ENCODE data around the gene TIMM9.
A peak's percentile ranks its signal among the peaks of the same experiment; 100 is the strongest.
"Not testable (repeated sequence)": the region's sequence is repeated elsewhere in the genome, so short reads cannot be mapped to it uniquely, and the experiment has no call there.

TIMM9 gene

GRCh38 chr14:58398495-58398894, 28.8 kb downstream of the TIMM9 start:
- DNase-seq (ENCODE audit: low read depth): no peak

- no peak for DNase-seq (ENCODE audit: low read depth)
Measured at GRCh38 chr14:58397156-58397555, 30.2 kb downstream of the TIMM9 start.

GRCh38 chr14:58395812-58396788, 31.2 kb downstream of the TIMM9 start, which contains the start of gene TOMM20L:
Gene TOMM20L, plus strand, starts transcription at chr14:58395930. Its CDS starts 28 bp downstream, at chr14:58395958.
- DNase-seq (ENCODE audit: low read depth): peak; percentile 41

DNA sequence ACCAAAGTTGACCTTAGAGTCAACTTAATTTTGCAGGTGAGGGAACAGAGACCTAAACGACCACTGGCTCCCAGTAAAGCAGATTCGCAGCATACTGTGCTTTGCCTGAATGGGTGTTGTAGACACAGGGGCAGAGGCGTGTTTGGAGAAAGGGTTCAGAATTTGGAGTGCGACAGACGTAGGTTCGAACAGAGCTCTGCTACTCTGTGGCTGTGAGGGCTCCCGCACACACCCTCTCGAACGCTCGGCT, 31.8 kb downstream of the TIMM9 start:
- DNase-seq (ENCODE audit: low read depth): no peak

DNA sequence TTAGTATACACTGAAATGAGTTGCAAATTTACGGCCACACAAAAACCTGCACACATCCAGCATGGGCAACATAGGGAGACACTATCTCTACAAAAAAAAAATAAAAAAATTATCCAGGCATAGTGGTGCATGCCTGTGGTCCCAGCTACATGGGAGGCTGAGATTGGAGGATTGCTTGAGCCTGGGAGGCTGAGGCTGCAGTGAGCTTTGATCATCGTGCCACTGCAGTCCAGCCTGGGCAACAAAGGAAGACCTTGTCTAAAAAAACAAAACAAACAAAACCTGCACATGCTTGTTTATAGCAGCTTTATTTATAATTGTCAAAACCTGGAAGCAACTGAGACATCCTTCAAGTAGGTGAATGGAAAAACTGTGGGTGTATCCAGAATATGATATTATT, 36.5 kb downstream of the TIMM9 start:
- no peak for DNase-seq (ENCODE audit: low read depth)

GRCh38 chr14:58376791-58377190, 50.5 kb downstream of the TIMM9 start:
- DNase-seq (ENCODE audit: low read depth): no peak

- DNase-seq (ENCODE audit: low read depth): peak; percentile 38
Measured at GRCh38 chr14:58368956-58369355, 58.4 kb downstream of the TIMM9 start.

- DNase-seq (ENCODE audit: low read depth): peak; percentile 6
Measured at GRCh38 chr14:58367296-58367695, 60.0 kb downstream of the TIMM9 start.

DNA sequence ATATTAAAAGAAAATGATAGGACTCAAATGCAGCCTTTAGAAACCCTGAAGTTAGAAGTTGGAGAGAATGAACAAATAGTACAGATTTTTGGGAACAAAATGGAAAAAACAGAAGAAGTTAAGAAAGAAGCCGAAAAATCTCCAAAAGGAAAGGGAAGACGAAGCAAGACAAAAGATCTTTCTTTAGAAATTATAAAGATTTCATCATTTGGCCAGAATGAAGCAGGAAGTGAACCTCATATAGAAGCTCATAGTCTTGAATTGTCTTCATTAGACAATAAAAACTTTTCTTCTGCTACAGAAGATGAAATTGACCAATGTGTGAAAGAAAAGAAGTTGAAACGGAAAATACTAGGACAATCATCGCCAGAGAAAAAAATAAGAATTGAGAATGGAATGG, 63.0 kb downstream of the TIMM9 start:
- DNase-seq (ENCODE audit: low read depth): no peak

- peak; percentile 32 for DNase-seq (ENCODE audit: low read depth)
Measured at GRCh38 chr14:58362798-58363412, 64.4 kb downstream of the TIMM9 start.

- not testable (repeated sequence) for DNase-seq (ENCODE audit: low read depth)
Measured at GRCh38 chr14:58362272-58362671, 65.1 kb downstream of the TIMM9 start.
